Left forelimb (tissue), 1 donor: ENCODE measurements around the gene CD74.

ENCODE experiments used
- DNase-seq: peaks from one replicate; pipeline ENCODE4 v3.0.0-alpha.2; 2018; ENCODE audit warnings: low spot score

Gene CD74

GRCh38 chr5:150410524-150411244, 2.0 kb downstream of the CD74 start:
- no peak for DNase-seq

GRCh38 chr5:150409638-150410523, 2.8 kb downstream of the CD74 start:
- DNase-seq = no peak

GRCh38 chr5:150408231-150408943, 4.3 kb downstream of the CD74 start:
- no peak for DNase-seq

- DNase-seq = no peak
Observed at GRCh38 chr5:150407096-150407720, 5.5 kb downstream of the CD74 start.

- no peak for DNase-seq
Observed at GRCh38 chr5:150406723-150407095, 6.0 kb downstream of the CD74 start.

GRCh38 chr5:150406103-150406722, 6.5 kb downstream of the CD74 start:
- DNase-seq = no peak

GRCh38 chr5:150404941-150405816, 7.5 kb downstream of the CD74 start:
- no peak for DNase-seq

- no peak for DNase-seq
Observed at GRCh38 chr5:150404535-150404934, 8.2 kb downstream of the CD74 start.

- no peak for DNase-seq
Observed at GRCh38 chr5:150404121-150404520, 8.6 kb downstream of the CD74 start.

- no peak for DNase-seq
Observed at GRCh38 chr5:150402901-150403342, 9.8 kb downstream of the CD74 start.

GRCh38 chr5:150402229-150402773, 10.4 kb downstream of the CD74 start:
- DNase-seq = no peak

- DNase-seq = no peak
Observed at GRCh38 chr5:150401376-150402228, 11.1 kb downstream of the CD74 start.

- DNase-seq = no peak
Observed at GRCh38 chr5:150401076-150401375, 11.7 kb downstream of the CD74 start.

- DNase-seq = no peak
Observed at GRCh38 chr5:150400316-150401075, 12.2 kb downstream of the CD74 start.

GRCh38 chr5:150399524-150400211, 13.0 kb downstream of the CD74 start:
- no peak for DNase-seq

- no peak for DNase-seq
Observed at GRCh38 chr5:150398722-150399523, 13.8 kb downstream of the CD74 start.
